MV-4-11 (cell line): ENCODE measurements around the gene TCN1.

Experiments
- DNase-seq: peaks from one replicate; lab custom pipeline; 2025; lab: John Stamatoyannopoulos, UW

Gene TCN1

GRCh38 chr11:59810189-59810910 is 55.9 kb downstream of the TCN1 start, which contains the start of gene MRPL16:
Gene MRPL16 (minus strand): TSS chr11:59810778. CDS start chr11:59810658, 120 bp downstream.
- peak; percentile 82 for DNase-seq

GRCh38 chr11:59807047-59807610 is 59.2 kb downstream of the TCN1 start:
- DNase-seq, result no peak

- no peak for DNase-seq
These were observed 62.2 kb downstream of the TCN1 start for GRCh38 chr11:59804061-59804460.
